ENCODE measurements around the gene ZNF525.

DNA sequence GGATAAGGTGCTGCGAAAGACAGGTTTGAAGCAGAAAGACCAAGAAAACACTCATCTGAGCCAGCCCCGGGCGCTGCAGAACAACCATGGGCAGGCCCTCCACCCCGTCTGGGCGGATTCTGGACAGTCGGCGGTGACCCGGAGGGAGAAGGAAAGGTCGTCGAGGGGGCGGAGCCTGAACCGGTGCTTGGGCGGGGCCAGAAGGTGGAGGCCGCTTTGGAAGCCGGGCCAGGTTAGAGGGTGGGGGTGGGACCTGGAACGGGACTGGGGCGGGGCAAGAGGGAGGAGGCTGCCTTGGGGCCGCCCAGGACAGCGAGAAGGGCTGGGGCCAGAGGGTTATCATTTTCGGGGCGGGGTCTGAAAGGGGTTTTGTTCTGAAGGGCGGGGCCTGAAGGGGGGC is 24.5 kb downstream of the ZNF525 start:
- TF ChIP-seq, protein P1, sequence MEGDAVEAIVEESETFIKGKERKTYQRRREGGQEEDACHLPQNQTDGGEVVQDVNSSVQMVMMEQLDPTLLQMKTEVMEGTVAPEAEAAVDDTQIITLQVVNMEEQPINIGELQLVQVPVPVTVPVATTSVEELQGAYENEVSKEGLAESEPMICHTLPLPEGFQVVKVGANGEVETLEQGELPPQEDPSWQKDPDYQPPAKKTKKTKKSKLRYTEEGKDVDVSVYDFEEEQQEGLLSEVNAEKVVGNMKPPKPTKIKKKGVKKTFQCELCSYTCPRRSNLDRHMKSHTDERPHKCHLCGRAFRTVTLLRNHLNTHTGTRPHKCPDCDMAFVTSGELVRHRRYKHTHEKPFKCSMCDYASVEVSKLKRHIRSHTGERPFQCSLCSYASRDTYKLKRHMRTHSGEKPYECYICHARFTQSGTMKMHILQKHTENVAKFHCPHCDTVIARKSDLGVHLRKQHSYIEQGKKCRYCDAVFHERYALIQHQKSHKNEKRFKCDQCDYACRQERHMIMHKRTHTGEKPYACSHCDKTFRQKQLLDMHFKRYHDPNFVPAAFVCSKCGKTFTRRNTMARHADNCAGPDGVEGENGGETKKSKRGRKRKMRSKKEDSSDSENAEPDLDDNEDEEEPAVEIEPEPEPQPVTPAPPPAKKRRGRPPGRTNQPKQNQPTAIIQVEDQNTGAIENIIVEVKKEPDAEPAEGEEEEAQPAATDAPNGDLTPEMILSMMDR (IDR thresholded peaks at IDR 0.05; ENCODE audit: poor library complexity, severe bottlenecking), result no peak
- no peak for TF ChIP-seq POLR2AphosphoS5 (IDR thresholded peaks at IDR 0.05)
- no peak for TF ChIP-seq SMC3 (conservative IDR thresholded peaks at IDR 0.05; ENCODE audit: poor library complexity)
- TF ChIP-seq, protein P2, sequence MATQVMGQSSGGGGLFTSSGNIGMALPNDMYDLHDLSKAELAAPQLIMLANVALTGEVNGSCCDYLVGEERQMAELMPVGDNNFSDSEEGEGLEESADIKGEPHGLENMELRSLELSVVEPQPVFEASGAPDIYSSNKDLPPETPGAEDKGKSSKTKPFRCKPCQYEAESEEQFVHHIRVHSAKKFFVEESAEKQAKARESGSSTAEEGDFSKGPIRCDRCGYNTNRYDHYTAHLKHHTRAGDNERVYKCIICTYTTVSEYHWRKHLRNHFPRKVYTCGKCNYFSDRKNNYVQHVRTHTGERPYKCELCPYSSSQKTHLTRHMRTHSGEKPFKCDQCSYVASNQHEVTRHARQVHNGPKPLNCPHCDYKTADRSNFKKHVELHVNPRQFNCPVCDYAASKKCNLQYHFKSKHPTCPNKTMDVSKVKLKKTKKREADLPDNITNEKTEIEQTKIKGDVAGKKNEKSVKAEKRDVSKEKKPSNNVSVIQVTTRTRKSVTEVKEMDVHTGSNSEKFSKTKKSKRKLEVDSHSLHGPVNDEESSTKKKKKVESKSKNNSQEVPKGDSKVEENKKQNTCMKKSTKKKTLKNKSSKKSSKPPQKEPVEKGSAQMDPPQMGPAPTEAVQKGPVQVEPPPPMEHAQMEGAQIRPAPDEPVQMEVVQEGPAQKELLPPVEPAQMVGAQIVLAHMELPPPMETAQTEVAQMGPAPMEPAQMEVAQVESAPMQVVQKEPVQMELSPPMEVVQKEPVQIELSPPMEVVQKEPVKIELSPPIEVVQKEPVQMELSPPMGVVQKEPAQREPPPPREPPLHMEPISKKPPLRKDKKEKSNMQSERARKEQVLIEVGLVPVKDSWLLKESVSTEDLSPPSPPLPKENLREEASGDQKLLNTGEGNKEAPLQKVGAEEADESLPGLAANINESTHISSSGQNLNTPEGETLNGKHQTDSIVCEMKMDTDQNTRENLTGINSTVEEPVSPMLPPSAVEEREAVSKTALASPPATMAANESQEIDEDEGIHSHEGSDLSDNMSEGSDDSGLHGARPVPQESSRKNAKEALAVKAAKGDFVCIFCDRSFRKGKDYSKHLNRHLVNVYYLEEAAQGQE (IDR thresholded peaks at IDR 0.05; ENCODE audit: borderline replicate concordance), result no peak
- no peak for TF ChIP-seq EZH2 (IDR thresholded peaks at IDR 0.05; ENCODE audit: borderline replicate concordance, insufficient read depth, low read length, poor library complexity, severe bottlenecking)
- no peak for TF ChIP-seq RAD21 (conservative IDR thresholded peaks at IDR 0.05)
- no peak for TF ChIP-seq TAF1 (IDR thresholded peaks at IDR 0.05; ENCODE audit: low read depth)
- no peak for TF ChIP-seq EP300 (conservative IDR thresholded peaks at IDR 0.05; ENCODE audit: poor library complexity, severe bottlenecking)
- no peak for TF ChIP-seq MXI1 (conservative IDR thresholded peaks at IDR 0.05; ENCODE audit: poor library complexity, severe bottlenecking)

Data from neural cell (in vitro differentiated cells).